Ramos (cell line): Measurements from ENCODE around the gene CHAD.

Experiments used
- in situ Hi-C: fragments of 300-500 bp; cut with MboI; formaldehyde crosslinking; loops from one replicate; pipeline ENCODE4 v1.14.3; 2022; ENCODE audit warnings: low sequenced_read_pairs; ENCODE audit not compliant: unreplicated experiment

The CHAD gene

DNA sequence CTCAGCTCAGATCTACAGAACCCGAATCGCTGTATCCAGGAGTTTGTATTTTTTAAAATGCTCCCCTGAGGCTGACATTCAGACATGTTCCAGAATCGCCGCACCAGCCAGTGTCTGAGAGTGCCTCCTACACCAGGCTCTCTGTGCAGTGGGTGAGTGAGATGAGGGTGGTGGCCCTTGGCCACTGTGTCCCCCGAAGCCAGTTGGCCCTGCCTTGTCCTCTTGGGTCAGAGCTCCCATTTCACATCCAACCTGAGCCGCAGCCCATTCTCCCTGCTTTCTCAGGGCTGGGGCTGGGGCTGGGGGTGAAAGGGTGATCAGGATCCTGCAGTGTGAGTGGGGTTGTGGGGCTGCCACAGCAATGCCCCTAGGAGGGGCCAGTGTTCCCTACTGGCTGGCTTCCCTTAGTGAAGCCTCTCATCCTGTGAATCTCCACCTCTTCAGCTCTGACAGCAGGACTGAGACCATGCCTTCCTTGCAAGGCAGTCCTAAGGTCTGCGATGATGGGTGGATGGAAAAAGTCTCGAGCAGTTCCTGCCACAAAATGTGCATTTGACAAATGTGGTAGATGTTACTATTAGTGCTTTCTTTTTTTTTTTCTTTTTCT lies 26.6 kb upstream of the CHAD start:
- in situ Hi-C loops = no loop called here

DNA sequence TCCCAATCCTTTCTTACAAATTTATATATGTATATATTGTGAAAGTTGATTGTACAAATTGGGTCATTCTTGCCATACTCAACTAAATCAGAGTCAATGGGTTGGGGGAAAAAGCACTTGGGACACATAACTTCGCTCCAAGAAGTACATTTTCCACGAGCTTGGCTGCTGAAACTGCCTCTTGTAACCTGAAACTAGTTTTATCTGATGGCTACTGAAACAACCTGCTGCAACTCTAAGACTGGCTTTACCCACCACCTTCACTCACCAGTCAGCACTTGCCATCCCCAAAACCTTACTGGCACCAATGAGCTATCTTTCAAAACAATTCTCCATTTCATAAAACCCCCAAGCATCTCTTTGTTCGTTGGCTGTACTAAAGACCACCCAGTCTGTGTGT lies 25.1 kb upstream of the CHAD start:
- in situ Hi-C loops = no loop called here

- in situ Hi-C loops = no loop called here
These were observed 23.5 kb upstream of the CHAD start for GRCh38 chr17:50492214-50492613.

- in situ Hi-C loops = no loop called here
These were observed 22.8 kb upstream of the CHAD start for GRCh38 chr17:50491505-50491904.

DNA sequence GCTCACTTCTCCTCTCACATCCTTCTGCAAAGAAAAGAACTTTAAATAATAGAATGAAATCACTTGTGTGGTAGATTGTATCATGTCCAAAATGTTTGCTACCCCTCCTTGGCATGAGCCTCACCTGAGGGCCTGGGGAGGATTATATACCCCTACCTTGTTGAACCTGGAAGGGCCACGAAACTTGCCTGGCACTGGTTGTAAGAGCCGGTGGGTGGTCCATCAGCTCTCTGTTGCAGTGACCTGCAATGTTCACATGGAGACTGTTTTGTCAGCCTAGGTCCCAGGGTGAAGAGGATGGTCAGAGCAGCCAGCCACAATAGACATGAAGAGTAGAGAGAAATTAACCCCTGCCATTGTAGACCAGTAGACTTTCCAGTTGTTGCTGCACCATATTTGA lies 20.2 kb upstream of the CHAD start:
- in situ Hi-C loops = no loop called here

- in situ Hi-C loops = no loop called here
These were observed 18.8 kb upstream of the CHAD start for GRCh38 chr17:50487213-50488096.

DNA sequence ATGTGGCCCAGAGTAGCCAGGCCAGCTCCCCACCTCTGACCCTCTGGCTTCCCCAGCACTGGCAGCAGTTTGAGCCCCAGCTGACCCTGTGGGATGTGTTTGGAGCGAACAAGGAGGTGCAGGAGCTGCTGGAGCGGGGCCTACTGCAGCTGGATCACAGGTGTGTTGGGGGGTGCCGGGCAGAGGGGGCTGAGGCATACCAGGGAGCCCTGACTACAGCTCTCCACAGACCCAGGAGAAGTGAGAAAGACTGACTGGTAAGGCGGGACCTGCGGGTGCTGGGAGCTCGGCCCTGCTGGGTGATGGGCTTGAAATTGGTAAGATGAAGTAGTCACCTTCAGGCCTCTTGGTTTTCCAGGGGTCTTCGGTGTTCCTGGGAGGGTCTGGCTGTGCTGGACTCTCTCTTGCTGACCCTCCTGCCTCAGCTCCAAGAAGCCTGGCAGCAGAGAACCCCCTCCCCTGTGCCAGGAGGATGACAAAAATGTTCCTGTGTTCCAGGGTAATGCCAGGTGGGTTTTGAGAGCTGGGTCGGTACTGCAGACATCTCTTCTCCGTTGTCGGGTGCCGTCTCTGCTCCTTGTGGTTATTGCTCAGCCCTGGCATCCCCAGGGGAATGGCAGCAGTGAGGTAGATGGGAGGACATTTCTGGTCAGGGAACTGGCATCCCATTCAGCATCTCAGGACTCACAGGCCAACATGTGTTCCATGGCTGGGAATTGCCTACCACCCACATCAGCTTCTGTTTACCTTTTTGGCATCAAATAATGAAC lies 15.9 kb upstream of the CHAD start:
- in situ Hi-C loops = no loop called here

GRCh38 chr17:50483266-50483665 lies 14.6 kb upstream of the CHAD start:
- in situ Hi-C loops = no loop called here

DNA sequence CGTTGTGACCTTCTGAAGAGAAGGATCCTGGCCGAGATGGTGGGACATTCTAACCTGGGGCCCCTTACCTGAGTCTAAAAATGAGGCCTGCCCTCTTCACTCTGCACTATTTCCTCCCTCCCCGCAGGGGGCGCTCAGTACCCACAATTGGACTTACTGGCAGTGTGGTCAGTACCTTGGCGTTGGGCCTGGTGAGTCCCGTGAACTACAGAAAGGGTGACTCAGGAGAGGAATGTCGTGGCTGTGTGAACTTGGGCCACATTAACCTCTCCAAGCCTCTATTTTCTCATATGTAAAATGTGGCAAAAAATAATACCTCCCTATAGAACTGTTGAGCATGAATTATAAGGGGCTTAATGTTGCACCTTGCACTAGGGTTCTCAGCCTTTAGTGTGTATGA lies 13.8 kb upstream of the CHAD start:
- in situ Hi-C loops = no loop called here

GRCh38 chr17:50482110-50482509 lies 13.4 kb upstream of the CHAD start:
- in situ Hi-C loops = no loop called here

GRCh38 chr17:50481648-50482047 lies 13.0 kb upstream of the CHAD start:
- in situ Hi-C loops = no loop called here

GRCh38 chr17:50480854-50481490 lies 12.3 kb upstream of the CHAD start:
- in situ Hi-C loops = no loop called here

- in situ Hi-C loops = no loop called here
These were observed 11.6 kb upstream of the CHAD start for GRCh38 chr17:50480142-50480764.

DNA sequence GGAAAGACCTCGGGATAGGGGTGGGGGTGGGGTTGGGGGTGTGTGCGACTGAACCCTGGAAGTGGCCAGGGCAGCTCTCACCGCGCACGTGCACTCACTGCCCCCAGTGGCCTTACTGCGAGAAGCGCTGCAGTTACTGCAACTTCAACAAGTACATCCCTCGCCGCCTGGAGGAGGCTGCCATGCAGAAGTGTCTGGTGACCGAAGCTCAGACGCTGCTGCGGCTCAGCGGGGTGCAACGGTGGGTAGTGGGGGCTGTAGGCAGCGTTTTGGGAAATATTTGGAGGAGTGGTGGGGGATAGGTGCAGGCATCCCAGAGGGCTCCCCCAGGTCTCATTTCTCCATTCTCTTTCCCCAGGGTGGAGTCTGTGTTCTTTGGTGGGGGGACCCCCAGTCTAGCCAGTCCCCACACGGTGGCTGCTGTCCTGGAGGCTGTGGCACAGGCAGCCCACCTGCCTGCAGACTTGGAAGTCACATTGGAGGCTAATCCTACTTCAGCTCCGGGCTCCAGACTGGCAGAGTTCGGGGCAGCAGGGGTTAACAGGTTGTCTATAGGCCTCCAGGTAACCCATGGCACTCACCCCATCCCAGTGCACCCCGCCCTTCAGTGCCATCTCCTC lies 11.0 kb upstream of the CHAD start:
- in situ Hi-C loops = no loop called here

- in situ Hi-C loops = no loop called here
These were observed 10.0 kb upstream of the CHAD start, which contains the start of gene RSAD1 for GRCh38 chr17:50478391-50479381. RSAD1 (plus strand) TSS chr17:50478860; CDS start chr17:50478885, 25 bp downstream.

DNA sequence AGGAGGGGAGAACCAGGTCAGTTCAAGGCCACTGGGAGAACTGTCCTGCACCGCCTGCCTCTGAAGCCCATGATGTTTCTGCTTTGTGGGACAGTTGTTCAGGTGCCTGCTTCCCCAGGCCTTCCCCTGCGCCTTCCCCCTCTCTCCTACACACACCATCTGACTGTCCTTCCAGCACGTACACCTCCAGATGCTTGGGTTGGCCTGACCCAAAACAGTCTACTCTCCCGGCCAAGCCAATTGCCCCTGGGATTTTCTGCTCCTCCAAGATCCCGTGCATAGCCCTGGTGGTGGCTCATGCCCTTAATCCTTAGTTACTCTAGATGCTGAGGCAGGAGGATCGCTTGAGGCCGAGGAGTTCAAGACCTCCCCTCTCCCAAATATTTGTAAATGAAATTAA lies 9.3 kb upstream of the CHAD start:
- in situ Hi-C loops = no loop called here

DNA sequence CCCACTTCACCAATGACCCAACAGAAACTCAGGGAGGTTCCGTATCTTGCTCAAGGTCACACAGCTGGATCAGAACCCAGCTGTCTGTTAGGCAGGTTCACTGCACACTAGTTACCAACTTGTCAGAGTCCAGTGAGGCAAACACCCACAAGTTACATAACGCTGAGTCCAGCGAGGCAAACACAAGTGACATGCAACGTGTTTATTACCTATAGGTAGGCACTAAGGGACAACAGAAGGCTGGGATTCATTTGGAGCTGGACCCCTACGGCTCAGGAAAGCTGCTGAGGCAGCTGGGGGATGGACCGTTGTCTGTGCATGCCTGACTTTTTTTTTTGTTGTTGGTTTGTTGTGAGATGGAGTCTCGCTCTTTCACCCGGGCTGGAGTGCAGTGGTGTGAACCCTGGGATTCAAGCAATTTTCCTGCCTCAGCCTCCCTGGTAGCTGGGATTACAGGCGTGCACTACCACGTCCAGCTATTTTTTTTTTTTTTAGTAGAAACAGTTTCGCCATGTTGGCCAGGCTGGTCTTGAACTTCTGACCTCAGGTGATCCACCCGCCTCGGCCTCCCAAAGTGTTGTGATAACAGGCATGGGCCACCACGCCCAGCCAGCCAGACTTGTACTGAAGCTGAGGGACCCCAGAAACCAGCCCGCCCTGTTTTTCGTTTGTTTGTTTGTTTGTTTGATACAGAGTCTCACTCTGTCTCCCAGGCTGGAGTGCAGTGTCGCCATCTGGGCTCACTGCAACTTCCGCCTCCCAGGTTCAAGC lies 8.1 kb upstream of the CHAD start:
- in situ Hi-C loops = no loop called here
